Activated CD4-positive, CD25-positive, alpha-beta regulatory T cell treated with anti-CD3 and anti-CD28 coated beads, Interleukin-2, amount 50 U/mL, for 24 hours (primary cell): Measurements from ENCODE around the gene DLGAP1.
"Not testable (repeated sequence)": the region's sequence is repeated elsewhere in the genome, so short reads cannot be mapped to it uniquely, and the experiment has no call there.

Experiments used
- ATAC-seq, 2 donors: fragments of 150-1000 bp; cut with Tn5 transposase; one replicate each; pipeline ENCODE4 v1.10.0; 2021; ENCODE audit warnings: mild to moderate bottlenecking in 1 of 2, moderate library complexity in 1 of 2

The DLGAP1 gene

DNA sequence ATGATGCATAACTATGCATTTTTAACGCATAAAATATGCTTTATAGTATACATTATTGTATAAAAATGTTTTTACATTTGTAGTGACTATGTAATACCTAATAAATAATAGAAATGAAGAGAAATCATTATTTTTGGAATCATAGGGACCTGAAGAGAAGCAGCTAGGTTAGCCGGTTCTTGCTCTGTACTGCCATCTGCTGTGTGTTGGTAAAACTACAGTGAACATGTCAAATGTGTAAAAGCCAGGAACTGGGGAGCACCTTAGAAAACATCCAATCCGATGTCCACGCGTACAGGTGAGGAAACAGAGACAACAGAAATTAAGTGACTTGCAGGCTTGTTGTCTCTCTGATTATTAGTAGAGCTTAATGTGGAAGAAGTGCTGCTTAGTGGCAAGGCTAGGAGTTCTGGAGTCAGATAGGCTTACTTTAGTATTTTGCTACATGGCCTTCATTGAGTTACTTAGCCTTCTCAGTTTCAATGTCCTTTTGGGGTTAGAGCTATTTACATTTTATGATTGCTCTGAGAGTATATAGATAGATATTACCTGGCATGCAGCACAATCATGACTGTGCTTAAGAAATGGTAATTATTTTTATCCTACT, 386.5 kb downstream of the DLGAP1 start:
- ATAC-seq: peak in 1 of 2 donors; percentile 38

DNA sequence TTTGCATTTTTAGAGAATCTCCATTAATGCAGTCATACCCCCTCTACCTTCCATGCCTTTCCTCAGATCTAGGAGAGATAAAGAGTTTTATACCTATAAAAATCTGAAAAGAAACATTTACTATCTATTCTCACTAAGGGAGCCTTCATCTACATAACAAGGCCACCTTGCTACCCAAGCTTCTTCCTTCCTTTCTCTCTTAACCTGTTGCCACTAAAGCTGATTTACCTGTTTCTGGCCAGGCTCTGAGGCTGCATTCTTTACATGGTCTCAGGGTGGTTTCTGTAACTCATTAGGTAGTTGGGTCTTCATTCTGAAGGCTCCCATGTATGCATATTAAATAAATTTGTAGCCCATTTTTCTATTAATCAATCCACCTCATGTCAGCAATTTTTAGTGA, 391.6 kb downstream of the DLGAP1 start:
- no peak for ATAC-seq

DNA sequence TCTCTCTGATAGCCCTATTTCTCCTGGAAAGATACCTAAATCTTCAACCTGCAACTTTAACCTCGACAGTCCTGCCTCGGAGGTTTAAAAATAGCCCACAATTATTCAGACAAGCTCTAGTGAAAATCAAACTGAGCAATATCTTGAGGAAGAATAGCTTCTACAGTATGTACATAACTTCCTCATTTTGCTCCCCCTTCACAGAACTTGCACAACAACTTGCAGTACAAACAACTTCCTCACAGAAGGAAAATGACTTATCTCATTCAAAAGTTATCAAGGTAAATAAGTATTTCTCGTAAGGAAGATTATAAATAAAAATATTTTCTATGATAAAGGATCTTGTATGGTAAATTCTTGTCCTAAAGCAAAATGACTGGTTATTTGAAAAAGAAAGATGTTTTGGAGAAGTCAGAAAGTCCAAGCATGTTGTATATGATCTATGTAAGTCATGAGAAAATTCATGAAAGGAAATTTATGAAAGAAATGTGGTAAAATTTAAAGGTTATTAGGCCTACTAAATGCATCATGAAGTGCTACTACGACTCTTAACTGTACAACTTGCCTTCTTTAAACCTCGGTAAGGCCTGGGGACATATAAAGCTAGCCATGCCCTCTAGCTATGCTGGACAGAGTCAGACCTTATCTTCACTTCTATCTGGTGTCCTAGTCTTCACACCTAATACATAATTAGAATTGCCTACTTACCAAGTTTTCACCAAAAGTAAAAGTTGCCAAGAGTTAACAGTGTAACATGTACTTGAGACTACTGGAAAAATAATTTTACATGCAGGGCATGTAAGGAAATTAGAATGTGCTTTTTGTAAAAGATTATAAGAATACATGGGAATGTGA, 394.5 kb downstream of the DLGAP1 start:
- ATAC-seq: no peak

DNA sequence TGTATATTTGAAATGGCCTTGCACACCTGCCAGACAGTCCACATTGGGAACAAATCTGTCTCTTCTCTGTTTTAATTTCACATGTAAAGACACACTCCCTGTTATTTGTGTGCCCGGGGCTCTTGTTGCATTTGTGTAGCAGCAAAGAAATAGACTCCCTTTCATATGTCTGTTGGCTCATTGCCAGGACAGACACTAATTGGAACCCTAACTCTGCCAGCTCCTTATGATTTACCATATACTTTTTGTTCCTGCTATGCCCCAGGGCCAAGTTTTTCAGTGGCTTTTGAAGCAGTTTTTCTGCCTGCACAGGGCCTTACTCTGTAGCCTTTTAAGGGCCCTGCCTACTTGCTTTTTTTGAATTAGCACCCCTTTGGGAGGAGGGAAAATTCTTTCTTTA, 396.9 kb downstream of the DLGAP1 start:
- no peak for ATAC-seq

DNA sequence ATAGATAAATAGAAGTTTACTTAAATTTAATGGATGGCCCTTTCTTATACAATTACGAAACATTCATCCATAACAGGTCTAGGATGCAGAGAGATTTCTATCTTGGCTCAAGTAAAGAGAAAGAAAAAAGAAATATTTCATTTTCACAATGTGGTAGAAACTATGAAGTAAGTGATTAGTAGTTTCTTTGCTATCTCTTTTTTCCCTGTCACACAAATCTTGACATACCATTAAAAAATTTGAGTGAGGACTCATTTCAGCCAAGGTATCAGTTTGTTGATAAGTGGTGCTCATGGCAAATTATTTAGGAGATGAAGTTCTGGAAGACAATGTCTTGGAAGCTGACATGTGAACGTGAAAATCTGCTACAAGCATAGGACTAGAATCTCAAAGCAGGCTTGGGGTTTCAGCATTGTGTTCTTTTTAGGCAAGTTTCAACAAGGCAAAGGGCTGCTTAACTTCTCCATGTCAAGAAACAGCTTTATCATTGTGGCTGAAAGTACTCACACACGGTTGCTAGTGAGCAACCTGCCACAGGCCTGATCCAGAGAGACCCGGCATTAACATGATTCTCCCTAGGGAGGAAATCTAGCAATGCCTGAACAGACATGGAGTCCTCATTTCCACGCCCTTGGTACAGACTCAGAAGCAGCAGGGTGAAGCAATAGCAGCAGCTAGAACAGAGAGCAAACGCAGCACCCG, 414.6 kb downstream of the DLGAP1 start:
- ATAC-seq: no peak

DNA sequence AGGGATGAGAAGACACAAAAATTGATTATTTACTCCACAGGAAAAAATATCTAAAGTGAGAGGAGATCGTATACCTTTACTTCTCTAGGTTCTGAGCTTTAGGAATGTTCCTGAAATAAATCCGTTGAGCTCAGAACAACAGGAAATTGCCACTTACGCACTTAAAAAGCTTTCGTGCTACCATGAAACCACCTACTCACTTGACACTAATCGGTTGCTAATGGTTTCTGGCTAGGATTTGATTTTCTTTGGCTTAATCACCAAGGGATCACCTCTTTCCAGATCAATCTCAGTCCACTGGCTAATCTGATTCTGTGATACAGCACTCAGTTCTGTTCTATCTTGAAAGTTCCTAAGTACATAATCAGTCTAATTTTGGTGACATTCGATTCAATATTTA, 419.6 kb downstream of the DLGAP1 start:
- no peak for ATAC-seq

DNA sequence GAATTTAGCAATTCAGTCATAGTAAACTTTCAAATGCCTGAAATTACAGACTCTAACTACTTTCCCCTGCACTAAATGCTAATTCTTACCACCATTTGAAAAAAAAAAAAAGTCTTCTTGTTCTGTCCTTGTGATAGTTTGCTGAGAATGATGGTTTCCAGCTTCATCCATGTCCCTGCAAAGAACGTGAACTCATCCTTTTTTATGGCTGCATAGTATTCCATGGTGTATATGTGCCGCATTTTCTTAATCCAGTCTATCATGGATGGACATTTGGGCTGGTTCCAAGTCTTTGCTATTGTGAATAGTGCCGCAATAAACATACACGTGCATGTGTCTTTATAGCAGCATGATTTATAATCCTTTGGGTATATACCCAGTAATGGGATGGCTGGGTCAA, 420.3 kb downstream of the DLGAP1 start:
- ATAC-seq: not testable (repeated sequence)

DNA sequence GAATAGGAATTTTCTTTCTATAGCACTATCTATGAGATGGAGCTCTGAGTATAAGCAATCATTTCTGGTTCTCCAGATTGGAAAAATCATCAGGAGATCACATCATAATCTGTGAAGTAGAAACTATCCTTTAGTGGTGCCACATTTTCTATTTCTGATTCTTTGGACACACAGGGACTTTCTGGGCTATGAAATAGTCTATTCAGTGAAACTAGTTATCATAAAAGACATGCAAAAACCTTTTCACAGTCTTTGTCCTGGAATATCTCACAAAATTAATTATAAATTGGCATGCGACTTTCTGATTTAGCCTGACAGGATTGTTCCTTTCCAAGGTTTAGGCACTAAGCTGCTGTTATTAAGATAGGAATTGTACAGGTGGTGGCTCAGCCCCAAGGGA, 428.6 kb downstream of the DLGAP1 start:
- ATAC-seq: no peak

DNA sequence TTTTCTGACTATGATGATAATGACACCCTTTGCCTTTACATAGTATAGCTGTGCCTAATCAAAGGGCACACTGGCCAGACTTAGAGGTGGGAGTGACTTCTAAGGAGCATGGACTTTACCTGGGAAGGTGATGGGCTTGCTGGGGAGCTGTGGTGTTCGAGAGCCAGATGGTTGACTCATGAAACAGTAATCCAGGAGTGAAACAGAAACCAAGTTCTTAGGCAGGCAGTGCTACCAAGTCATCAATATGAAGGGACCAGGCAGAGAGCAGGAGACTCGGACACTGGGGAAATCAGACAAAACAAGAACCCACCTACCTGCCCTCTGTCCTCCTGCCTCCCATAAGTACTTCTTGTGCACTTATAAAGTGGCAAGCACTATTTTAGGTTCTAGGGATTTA, 430.4 kb downstream of the DLGAP1 start:
- no peak for ATAC-seq

DNA sequence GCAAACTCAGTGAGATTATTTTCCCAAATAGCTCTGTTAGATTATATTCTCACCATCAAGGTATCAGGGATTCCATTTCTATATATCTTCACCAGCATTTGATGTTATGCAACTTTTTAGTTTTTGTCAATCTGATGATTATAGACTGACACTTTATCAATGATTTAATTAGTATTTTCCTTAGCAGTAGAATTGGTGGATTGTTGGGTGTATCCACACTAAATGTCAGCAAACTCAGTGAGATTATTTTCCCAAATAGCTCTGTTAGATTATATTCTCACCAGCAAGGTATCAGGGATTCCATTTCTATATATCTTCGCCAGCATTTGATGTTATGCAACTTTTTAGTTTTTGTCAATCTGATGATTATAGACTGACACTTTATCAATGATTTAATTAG, 432.4 kb downstream of the DLGAP1 start:
- ATAC-seq: not testable (repeated sequence)

DNA sequence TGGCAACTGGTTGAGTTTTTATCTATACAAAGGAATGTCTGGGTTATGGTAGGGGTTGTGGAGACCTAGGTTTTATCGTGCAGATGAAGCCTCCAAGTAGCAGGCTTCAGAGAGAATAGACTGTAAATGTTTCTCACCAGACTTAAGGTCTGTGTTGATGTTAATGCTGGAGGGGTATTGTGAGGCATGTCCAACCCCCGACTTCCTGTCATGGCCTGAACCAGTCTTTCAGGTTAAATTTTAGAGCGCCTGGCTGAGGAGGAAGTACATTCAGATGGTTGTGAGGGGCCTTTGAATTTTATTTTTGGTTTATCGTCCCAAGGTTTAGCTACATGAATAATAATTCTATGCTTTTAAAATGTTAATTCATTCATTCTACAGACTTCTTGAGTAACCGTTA, 435.1 kb downstream of the DLGAP1 start:
- no peak for ATAC-seq

DNA sequence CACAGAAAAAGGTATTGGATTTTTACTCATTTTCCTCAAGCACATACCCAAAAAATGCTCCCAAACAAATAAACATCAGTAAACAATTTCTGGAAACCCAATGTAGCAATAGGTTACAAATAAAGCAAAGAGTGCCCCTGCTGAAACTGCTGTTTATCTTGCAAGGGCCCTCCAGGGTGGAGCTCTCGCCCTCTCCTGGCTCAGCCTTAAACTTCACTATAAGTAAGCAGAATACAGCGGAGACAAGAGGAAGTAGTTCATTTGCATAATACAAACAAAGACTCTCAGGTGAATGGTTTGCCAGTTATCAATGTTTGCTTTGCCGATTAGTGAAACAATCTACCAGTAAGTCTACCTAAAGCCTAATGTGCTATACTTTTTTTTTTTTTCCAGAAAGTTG, 437.6 kb downstream of the DLGAP1 start:
- ATAC-seq: no peak

DNA sequence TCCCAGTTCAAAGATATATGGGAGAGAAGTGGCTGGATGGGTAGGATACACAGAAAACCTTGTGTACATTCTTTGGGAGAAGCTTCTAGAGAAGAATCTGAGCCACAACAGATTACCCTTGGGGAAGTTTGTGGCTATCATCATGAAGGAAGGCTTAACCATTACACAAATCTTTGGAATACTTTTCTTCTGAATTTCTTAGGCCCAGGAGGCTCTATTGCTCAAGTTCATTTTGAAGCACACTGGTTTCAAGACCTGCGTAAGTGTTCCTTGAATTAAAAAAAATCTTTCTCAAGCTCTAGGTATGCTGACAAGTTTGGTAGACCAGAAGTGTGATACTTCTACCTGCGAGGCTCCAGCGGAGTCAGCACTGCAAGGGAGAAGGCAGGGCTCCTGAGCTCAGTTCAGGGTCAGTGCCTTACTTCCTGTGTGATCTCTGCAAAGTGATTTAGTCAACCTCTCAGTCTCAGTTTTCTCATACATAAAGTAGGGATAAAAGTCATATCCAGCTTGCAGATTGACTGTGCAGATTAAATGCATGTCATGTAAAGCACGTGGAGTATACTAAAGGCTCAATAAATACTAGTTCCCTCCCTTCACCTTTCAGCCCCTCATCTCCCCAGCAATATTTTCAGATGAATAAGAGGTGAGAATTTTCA, 438.6 kb downstream of the DLGAP1 start:
- peak in 1 of 2 donors; percentile 45 for ATAC-seq

DNA sequence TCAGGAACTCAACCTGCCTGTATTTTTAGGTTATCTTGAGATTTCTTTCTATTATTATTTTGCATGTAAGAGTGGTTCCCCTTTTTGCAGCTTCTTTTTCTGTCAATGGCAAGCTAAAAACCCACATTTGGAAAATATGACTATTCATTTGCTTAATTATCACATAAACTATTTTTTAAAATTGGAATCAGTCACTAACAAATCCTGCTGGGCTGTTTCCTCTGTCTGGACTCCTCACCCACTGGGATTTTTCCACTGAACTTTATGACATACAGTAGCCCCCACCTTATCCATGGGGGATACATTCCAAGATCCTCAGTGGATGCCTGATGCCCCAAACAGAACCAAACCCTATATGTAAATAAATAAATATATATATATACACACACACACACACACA, 447.3 kb downstream of the DLGAP1 start:
- no peak for ATAC-seq

DNA sequence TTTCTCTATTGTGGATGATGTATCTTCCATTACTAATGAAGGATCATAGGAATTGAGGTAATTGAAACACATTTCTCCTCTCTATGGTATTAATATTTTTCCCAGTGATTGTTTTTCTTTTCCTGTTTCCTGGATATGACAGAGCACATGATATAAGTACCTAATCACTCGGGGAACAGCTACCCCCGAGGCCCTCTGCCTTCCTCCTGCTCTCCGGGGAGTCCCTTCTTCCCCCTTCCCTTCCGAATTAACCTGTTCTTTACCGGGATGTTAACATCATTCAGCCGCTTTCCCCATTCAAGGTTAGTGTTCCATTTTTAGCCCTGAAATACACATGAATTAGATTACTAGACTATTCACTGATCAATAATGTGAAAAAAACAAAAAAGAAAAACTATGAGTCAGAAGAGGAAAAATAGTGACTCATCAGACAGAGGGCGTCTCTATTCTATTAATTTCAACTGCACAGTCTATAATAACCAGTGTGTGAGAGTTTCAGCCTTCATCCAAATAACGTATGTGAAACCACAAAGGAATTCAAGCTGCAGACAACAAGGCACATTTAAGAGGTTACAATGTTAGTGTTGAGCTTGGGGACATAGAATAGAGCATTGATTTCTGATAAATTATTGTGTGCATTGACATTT, 450.8 kb downstream of the DLGAP1 start:
- ATAC-seq: peak; percentile 63 to 67

DNA sequence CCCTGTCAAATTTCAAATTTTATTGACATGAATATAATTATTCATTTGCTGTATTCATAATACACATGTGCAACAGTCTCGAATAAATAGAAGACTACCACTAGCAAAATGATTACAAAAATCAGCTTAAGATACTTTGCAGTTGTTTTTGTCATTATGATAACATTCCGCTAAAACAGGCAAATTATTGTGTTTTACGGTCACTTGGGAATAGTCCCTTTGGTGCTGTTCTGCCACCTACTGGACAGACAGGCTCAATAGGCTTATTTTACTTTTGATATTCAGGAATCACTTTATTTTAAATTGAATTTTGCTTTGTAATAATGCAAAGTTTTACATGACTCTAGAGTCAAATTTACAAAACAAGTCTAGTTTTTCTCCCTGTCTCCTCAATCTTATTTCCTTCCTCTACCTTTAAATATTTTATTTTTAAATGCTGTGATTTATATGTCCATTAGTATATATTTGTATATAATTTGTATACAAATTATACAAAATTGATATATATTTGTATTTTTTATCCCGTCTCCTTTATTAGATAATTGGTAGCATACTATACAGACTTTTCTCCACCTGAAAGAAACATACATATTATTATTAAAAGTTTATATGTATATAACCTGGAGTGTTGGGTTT, 456.3 kb downstream of the DLGAP1 start:
- no peak for ATAC-seq

DNA sequence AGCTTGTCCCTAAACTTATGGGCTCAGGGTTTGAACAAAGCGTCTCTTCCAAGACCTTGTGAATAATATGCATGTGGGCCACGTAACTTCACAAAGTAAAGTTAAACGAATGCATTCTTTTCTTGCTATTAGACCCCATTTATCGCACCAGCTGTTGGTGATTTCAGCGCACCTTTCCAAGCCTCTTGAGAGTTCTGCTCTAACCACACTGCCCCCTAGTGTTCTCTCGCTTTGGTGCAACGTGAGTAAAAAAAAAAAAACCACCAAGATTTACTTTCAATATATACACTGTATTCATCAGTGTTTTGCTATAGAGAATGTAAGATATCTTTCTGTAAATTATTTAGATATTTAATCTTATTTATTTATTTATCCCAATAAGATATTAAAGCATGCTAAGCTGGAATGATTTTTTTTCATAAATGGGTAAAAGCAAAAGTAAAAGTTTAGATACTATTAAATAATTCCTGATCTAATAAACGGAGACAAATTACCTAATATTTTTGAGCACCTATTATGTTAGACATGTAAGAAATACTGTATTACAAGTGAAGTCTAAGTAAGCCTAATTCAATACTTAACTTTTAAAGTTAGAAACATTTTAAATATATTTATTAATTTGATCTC, 459.5 kb downstream of the DLGAP1 start:
- ATAC-seq: peak; percentile 45 to 64

DNA sequence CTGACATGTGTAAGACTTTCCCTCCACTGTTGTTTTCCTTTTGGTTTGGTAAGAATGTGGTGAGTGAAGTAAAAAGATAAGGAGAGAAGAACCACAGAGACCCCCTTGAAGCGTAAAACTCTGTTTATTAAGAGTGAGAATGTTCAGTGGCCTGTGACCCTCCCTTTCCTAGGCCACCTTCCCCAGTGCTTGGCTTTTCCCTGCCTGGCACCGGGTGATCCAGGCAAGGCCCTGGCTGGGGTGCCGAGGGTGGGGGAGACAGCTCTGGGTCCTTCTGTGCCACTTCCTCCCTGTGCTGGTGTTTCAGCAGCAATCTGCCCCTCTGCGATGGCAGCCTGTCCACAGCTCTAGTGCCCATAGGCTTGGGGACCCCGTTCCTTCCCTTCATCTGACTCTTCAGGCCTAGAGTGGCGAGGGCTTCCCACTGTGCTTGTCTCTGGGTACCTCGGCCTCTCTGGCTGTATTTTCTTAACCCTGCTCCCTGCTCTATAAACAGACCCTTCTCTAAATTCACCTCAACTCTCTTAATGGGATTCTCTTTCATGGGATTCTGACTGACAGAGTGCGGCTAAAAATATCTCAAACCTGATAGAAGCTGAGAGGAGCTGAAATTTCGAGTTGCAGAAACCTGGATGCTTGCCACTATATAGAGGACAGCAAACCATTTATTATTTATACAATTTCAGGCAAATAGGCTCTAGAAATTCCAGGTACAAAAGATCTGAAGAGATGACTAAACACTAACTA, 461.0 kb downstream of the DLGAP1 start:
- ATAC-seq: no peak

DNA sequence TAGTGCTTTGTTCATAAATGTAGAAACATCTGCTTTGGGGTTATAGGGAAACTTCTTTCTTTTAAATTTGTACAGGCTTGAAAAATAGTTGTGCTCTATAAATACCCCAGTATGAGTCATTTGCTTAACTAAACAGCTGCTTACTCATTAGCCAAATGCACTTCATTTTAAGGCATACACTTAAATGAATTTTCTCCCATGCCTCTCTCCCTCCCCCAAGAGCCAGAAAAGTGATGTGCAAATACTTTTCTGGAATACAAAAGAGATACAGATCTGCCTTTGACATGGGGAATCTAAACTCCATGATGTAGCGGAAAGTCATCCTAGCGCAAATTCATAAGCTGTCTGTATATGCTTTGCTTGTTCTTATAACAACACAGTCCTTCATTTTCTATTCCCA, 469.4 kb downstream of the DLGAP1 start:
- peak in 1 of 2 donors; percentile 27 for ATAC-seq

DNA sequence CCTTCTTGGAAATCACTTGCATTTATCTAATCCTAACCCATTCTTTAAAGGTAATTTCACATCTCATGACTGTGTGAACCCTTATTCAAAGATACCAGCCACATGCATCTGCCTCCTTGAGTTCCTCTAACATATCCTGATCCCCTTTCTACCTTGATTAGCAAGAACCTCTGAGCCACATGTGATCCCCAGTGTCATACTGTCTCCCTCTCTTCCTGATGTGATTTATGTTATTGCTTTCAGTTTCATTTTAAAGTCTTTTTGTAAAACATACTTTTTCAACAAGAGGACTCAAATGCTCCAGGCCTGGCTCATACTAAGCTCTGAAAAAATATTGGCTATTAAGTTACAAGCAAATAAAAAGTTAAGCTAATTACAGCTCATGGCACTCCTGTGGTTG, 470.1 kb downstream of the DLGAP1 start:
- peak in 1 of 2 donors; percentile 27 for ATAC-seq

DNA sequence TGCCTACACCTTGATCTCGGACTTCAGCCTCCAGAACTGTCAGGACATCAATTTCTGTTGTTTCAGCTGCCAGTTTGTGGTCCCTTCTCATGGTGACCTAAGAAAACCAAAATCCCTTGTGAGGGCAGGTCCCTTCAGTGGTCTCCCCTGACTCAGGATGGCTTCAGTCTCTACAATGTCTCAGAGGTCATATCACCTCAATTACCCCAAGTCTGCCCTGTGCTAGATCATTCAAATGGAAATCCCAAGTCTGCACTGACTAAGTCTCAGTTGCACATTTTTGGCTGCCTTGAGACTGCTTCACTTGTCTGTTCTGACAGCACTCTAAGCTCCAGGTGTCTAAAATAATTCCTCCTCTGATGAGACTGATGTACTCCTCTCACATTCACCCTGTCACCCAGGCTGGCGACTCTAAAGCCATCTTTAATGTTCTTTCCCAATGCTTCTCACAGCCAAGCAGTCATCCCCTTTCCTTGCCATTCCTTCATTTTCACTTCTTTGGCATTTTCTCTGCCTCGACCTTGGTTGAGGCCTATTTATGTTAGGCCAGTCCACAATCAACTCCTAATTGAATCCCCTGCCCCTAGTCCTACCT, 470.8 kb downstream of the DLGAP1 start:
- no peak for ATAC-seq
